RWPE1 (cell line): ENCODE data around the gene RPS6KA1.

Experiments used
- CTCF ChIA-PET: fragments of 350-600 bp; sonication (Branson Sonifier 250); formaldehyde crosslinking; extraction: SDS; loops from one replicate; lab custom pipeline; 2021; lab: Yijun Ruan, JAX
- POLR2A ChIA-PET: fragments of 400-600 bp; formaldehyde crosslinking; extraction: SDS; loops from one replicate; lab custom pipeline; 2020; ENCODE audit warnings: antibody characterized with exemption; ENCODE audit not compliant: low non-redundant PET; lab: Yijun Ruan, JAX
- DNase-seq: peaks from one replicate; pipeline ENCODE4 v3.0.0; 2012; ENCODE audit warnings: low spot score
- H3K27ac ChIP-seq: fragments of 450-650 bp; 2 replicates; pipeline ENCODE4 v1.5.1; 2017
- TF ChIP-seq, protein P1 (sequence below): fragments of 450-650 bp; conservative IDR thresholded peaks from 2 replicates; pipeline ENCODE4 v1.5.1; 2017; ENCODE audit warnings: low read depth, mild to moderate bottlenecking

Gene RPS6KA1

GRCh38 chr1:26541431-26541815, 11.9 kb downstream of the RPS6KA1 start:
- ChIA-PET POLR2A (no interaction called here), CTCF (interaction anchor here (0.6 to 2.1 kb wide), 3 partner anchors 10 to 166 kb away, joined by 3 to 15 read pairs (median 12); no protein-coding TSS in a partner anchor)
- DNase-seq, result no peak
- H3K27ac ChIP-seq, result peak overlapping the region; percentile 90
- TF ChIP-seq, protein P1, sequence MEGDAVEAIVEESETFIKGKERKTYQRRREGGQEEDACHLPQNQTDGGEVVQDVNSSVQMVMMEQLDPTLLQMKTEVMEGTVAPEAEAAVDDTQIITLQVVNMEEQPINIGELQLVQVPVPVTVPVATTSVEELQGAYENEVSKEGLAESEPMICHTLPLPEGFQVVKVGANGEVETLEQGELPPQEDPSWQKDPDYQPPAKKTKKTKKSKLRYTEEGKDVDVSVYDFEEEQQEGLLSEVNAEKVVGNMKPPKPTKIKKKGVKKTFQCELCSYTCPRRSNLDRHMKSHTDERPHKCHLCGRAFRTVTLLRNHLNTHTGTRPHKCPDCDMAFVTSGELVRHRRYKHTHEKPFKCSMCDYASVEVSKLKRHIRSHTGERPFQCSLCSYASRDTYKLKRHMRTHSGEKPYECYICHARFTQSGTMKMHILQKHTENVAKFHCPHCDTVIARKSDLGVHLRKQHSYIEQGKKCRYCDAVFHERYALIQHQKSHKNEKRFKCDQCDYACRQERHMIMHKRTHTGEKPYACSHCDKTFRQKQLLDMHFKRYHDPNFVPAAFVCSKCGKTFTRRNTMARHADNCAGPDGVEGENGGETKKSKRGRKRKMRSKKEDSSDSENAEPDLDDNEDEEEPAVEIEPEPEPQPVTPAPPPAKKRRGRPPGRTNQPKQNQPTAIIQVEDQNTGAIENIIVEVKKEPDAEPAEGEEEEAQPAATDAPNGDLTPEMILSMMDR, result no peak

- ChIA-PET POLR2A (no interaction called here), CTCF (interaction anchor here (0.5 to 2.1 kb wide), 4 partner anchors 11 to 254 kb away, joined by 3 to 15 read pairs (median 9); no protein-coding TSS in a partner anchor)
- TF ChIP-seq, protein P1, result no peak
- peak overlapping the region; percentile 90 for H3K27ac ChIP-seq
- peak; percentile 47 for DNase-seq
These were observed 12.5 kb downstream of the RPS6KA1 start for GRCh38 chr1:26541816-26542711.

GRCh38 chr1:26542771-26543451, 13.3 kb downstream of the RPS6KA1 start:
- CTCF ChIA-PET, result interaction anchor here (1.8 to 2.1 kb wide), 2 partner anchors 12 to 43 kb away, joined by 12 to 15 read pairs; no protein-coding TSS in a partner anchor
- POLR2A ChIA-PET, result no interaction called here
- peak overlapping the region; percentile 90 for H3K27ac ChIP-seq
- no peak for DNase-seq
- TF ChIP-seq, protein P1, result no peak

GRCh38 chr1:26543462-26543861, 13.9 kb downstream of the RPS6KA1 start:
- DNase-seq, result no peak
- ChIA-PET CTCF (no interaction called here), POLR2A (no interaction called here)
- H3K27ac ChIP-seq, result peak overlapping the region; percentile 90
- TF ChIP-seq, protein P1, result no peak

GRCh38 chr1:26544126-26544525, 14.6 kb downstream of the RPS6KA1 start:
- ChIA-PET POLR2A (no interaction called here), CTCF (no interaction called here)
- H3K27ac ChIP-seq, result peak overlapping the region; percentile 90
- TF ChIP-seq, protein P1, result no peak
- DNase-seq, result no peak

- POLR2A ChIA-PET, result no interaction called here
- CTCF ChIA-PET, result no interaction called here
- TF ChIP-seq, protein P1, result no peak
- DNase-seq, result no peak
- peak overlapping the region; percentile 90 for H3K27ac ChIP-seq
These were observed 16.4 kb downstream of the RPS6KA1 start for GRCh38 chr1:26545969-26546323.
